MM.1S (cell line): ENCODE measurements around the gene MPZL1.

ENCODE experiments used
- DNase-seq: peaks from one replicate; pipeline ENCODE4 v3.0.0-alpha.2; 2015
- H2AFZ ChIP-seq: fragments of 300-600 bp; sonication (generic); 2 replicates; pipeline ENCODE4 v1.6.0; 2016; ENCODE audit warnings: antibody characterized with exemption, low read length
- H3F3A ChIP-seq: fragments of 300-600 bp; sonication (generic); 2 replicates; pipeline ENCODE4 v1.6.1; 2016; ENCODE audit warnings: mild to moderate bottlenecking, antibody characterized with exemption, low read length, moderate library complexity, mixed read lengths; ENCODE audit not compliant: insufficient read depth
- H3K27ac ChIP-seq: fragments of 300-600 bp; sonication (generic); 2 replicates; pipeline ENCODE4 v1.5.1; 2016; ENCODE audit warnings: mild to moderate bottlenecking, low read length
- H3K27me3 ChIP-seq: fragments of 300-600 bp; sonication (generic); replicated peaks from 2 replicates; pipeline ENCODE4 v1.6.0; 2016; ENCODE audit warnings: low read length; ENCODE audit not compliant: insufficient read depth
- H3K36me3 ChIP-seq: fragments of 300-600 bp; sonication (generic); replicated peaks from 2 replicates; pipeline ENCODE4 v1.6.1; 2016; ENCODE audit warnings: mild to moderate bottlenecking, low read length, mixed read lengths; ENCODE audit not compliant: insufficient read depth
- H3K4me1 ChIP-seq: fragments of 300-600 bp; sonication (generic); 2 replicates; pipeline ENCODE4 v1.6.1; 2016; ENCODE audit warnings: low read length, mixed read lengths
- H3K4me2 ChIP-seq: fragments of 300-600 bp; sonication (generic); 2 replicates; pipeline ENCODE4 v1.6.0; 2016; ENCODE audit warnings: low read depth, low read length
- H3K4me3 ChIP-seq: fragments of 300-600 bp; sonication (generic); 2 replicates; pipeline ENCODE4 v1.5.1; 2016; ENCODE audit warnings: low read length, mixed read lengths
- H3K79me2 ChIP-seq: fragments of 300-600 bp; sonication (generic); 2 replicates; pipeline ENCODE4 v1.6.1; 2016; ENCODE audit warnings: mixed run types, low read length, mixed read lengths
- H3K9ac ChIP-seq: fragments of 300-600 bp; sonication (generic); 2 replicates; pipeline ENCODE4 v1.6.1; 2016; ENCODE audit warnings: low read length, mixed read lengths
- H3K9me2 ChIP-seq: fragments of 300-600 bp; sonication (generic); replicated peaks from 2 replicates; pipeline ENCODE4 v1.6.1; 2016; ENCODE audit warnings: mild to moderate bottlenecking, low read length, mixed read lengths; ENCODE audit not compliant: insufficient read depth
- H3K9me3 ChIP-seq: fragments of 300-600 bp; sonication (generic); replicated peaks from 2 replicates; pipeline ENCODE4 v1.6.1; 2016; ENCODE audit warnings: mild to moderate bottlenecking, low read length, mixed read lengths; ENCODE audit not compliant: insufficient read depth
- H4K20me1 ChIP-seq: fragments of 300-600 bp; sonication (generic); 2 replicates; pipeline ENCODE4 v1.6.1; 2016; ENCODE audit warnings: mild to moderate bottlenecking, low read length, moderate library complexity, mixed read lengths; ENCODE audit not compliant: insufficient read depth
- EZH2 ChIP-seq: fragments of 300-600 bp; sonication (generic); optimal IDR thresholded peaks from 2 replicates; pipeline ENCODE3; 2017; ENCODE audit warnings: low read depth, mild to moderate bottlenecking, antibody characterized with exemption, low read length, mixed read lengths
- EZH2phosphoT487 ChIP-seq: fragments of 300-600 bp; sonication (generic); IDR thresholded peaks from 2 replicates; pipeline ENCODE4 v1.6.1; 2018; ENCODE audit warnings: antibody characterized with exemption, low read length
- TF ChIP-seq, protein P1 (sequence below): fragments of 300-600 bp; sonication (generic); IDR thresholded peaks from 2 replicates; pipeline ENCODE4 v1.5.1; 2016; ENCODE audit warnings: antibody characterized with exemption, low read length, mixed read lengths

Gene MPZL1

GRCh38 chr1:167821969-167822685 lies 100.3 kb downstream of the MPZL1 start:
- no peak for DNase-seq
- no peaks in the 10 kb centered on the region for H3K27me3 ChIP-seq
- H2AFZ ChIP-seq = no peak overlapping the region
- no peaks in the 10 kb centered on the region for H3K9me3 ChIP-seq
- no peaks in the 10 kb centered on the region for H3K36me3 ChIP-seq
- no peak overlapping the region for H3K27ac ChIP-seq
- no peak overlapping the region for H3K4me2 ChIP-seq
- no peaks in the 10 kb centered on the region for H4K20me1 ChIP-seq
- no peaks in the 10 kb centered on the region for H3K4me1 ChIP-seq
- no peak overlapping the region for H3K9ac ChIP-seq
- TF ChIP-seq, protein P1, sequence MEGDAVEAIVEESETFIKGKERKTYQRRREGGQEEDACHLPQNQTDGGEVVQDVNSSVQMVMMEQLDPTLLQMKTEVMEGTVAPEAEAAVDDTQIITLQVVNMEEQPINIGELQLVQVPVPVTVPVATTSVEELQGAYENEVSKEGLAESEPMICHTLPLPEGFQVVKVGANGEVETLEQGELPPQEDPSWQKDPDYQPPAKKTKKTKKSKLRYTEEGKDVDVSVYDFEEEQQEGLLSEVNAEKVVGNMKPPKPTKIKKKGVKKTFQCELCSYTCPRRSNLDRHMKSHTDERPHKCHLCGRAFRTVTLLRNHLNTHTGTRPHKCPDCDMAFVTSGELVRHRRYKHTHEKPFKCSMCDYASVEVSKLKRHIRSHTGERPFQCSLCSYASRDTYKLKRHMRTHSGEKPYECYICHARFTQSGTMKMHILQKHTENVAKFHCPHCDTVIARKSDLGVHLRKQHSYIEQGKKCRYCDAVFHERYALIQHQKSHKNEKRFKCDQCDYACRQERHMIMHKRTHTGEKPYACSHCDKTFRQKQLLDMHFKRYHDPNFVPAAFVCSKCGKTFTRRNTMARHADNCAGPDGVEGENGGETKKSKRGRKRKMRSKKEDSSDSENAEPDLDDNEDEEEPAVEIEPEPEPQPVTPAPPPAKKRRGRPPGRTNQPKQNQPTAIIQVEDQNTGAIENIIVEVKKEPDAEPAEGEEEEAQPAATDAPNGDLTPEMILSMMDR = no peak
- no peak for TF ChIP-seq EZH2
- no peak for TF ChIP-seq EZH2phosphoT487
- H3K9me2 ChIP-seq = no peaks in the 10 kb centered on the region
- no peaks in the 10 kb centered on the region for H3F3A ChIP-seq
- no peaks in the 10 kb centered on the region for H3K79me2 ChIP-seq
- no peak overlapping the region for H3K4me3 ChIP-seq

GRCh38 chr1:167824163-167824794 lies 102.5 kb downstream of the MPZL1 start:
- H3K4me3 ChIP-seq = no peak overlapping the region
- H3K36me3 ChIP-seq = no peaks in the 10 kb centered on the region
- DNase-seq = no peak
- H3K9ac ChIP-seq = no peak overlapping the region
- no peak overlapping the region for H3K27ac ChIP-seq
- H3K4me2 ChIP-seq = no peak overlapping the region
- TF ChIP-seq, protein P1 = no peak
- TF ChIP-seq EZH2 (no peak), EZH2phosphoT487 (no peak)
- no peaks in the 10 kb centered on the region for H4K20me1 ChIP-seq
- H3K9me3 ChIP-seq = no peaks in the 10 kb centered on the region
- H3K9me2 ChIP-seq = no peaks in the 10 kb centered on the region
- no peaks in the 10 kb centered on the region for H3F3A ChIP-seq
- H3K27me3 ChIP-seq = no peaks in the 10 kb centered on the region
- H2AFZ ChIP-seq = no peak overlapping the region
- H3K79me2 ChIP-seq = no peaks in the 10 kb centered on the region
- no peaks in the 10 kb centered on the region for H3K4me1 ChIP-seq

- Histone ChIP-seq H3F3A (no peaks in the 10 kb centered on the region), H3K9me2 (no peaks in the 10 kb centered on the region), H3K4me1 (no peaks in the 10 kb centered on the region), H4K20me1 (no peaks in the 10 kb centered on the region), H3K9me3 (no peaks in the 10 kb centered on the region), H3K36me3 (no peaks in the 10 kb centered on the region), H3K27ac (no peak overlapping the region), H3K4me2 (no peak overlapping the region), H3K9ac (no peak overlapping the region), H3K79me2 (no peaks in the 10 kb centered on the region), H2AFZ (no peak overlapping the region), H3K4me3 (no peak overlapping the region), H3K27me3 (no peaks in the 10 kb centered on the region)
- no peak for TF ChIP-seq EZH2phosphoT487
- TF ChIP-seq, protein P1 = no peak
- no peak for TF ChIP-seq EZH2
- no peak for DNase-seq
These were observed 103.8 kb downstream of the MPZL1 start for GRCh38 chr1:167825419-167826079.
